MCF 10A (cell line): ENCODE measurements around the gene NECTIN1. TPM values are rescaled to one million over a fixed set of nuclear protein-coding genes. Genes with fewer than 3 reads are reported as not detected.

Experiments
- BruUV-seq: library from RNA; stranded (reverse); fragments of 400-500 nt; replicated peaks from 2 replicates; lab custom pipeline; 2021; lab: Mats Ljungman, UMichigan
- CTCF ChIA-PET: fragments of 300-600 bp; sonication (Branson Sonifier 250); formaldehyde crosslinking; extraction: SDS; loops from one replicate; lab custom pipeline; 2021; ENCODE audit warnings: antibody characterized with exemption, inconsistent platforms; lab: Yijun Ruan, JAX
- POLR2A ChIA-PET: fragments of 300-600, 350-650 bp; sonication (Branson Sonifier 250); formaldehyde crosslinking; extraction: SDS; loops from one replicate; lab custom pipeline; 2020; ENCODE audit warnings: antibody characterized with exemption, inconsistent platforms; lab: Yijun Ruan, JAX
- DNase-seq: peaks from one replicate; pipeline ENCODE4 v3.0.0-alpha.2; 2018; ENCODE audit not compliant: unreplicated experiment
- H3K27ac Mint-ChIP-seq: one replicate; pipeline ENCODE4 v1.8.0; 2022; ENCODE audit warnings: mild to moderate bottlenecking, low read depth, mixed read lengths; ENCODE audit not compliant: unreplicated experiment
- H3K27me3 Mint-ChIP-seq: one replicate; pipeline ENCODE4 v1.8.0; 2022; ENCODE audit warnings: mixed read lengths; ENCODE audit not compliant: insufficient read depth, unreplicated experiment
- H3K36me3 Mint-ChIP-seq: one replicate; pipeline ENCODE4 v1.8.0; 2022; ENCODE audit warnings: mild to moderate bottlenecking, moderate library complexity, mixed read lengths; ENCODE audit not compliant: insufficient read depth, unreplicated experiment
- H3K4me1 Mint-ChIP-seq: one replicate; pipeline ENCODE4 v1.8.0; 2022; ENCODE audit warnings: mixed read lengths; ENCODE audit not compliant: insufficient read depth, unreplicated experiment
- H3K4me3 Mint-ChIP-seq: one replicate; pipeline ENCODE4 v1.8.0; 2022; ENCODE audit warnings: mild to moderate bottlenecking, moderate library complexity, mixed read lengths; ENCODE audit not compliant: unreplicated experiment
- H3K9me3 Mint-ChIP-seq: one replicate; pipeline ENCODE4 v1.8.0; 2022; ENCODE audit warnings: mixed read lengths; ENCODE audit not compliant: unreplicated experiment
- intact Hi-C: fragments of 100-400 bp; cut with micrococcal nuclease; formaldehyde crosslinking; loops from 2 replicates; pipeline ENCODE4 v1.14.1; 2022
- total RNA-seq: library from RNA; stranded (reverse); gene quantifications from 2 replicates; pipeline ENCODE4 v1.2.3, GENCODE V29; 2022
- TF ChIP-seq, protein P1 (sequence below): fragments of 200-600 bp; IDR thresholded peaks from one replicate; pipeline ENCODE4 v1.8.0; 2022; ENCODE audit warnings: antibody characterized with exemption, mild to moderate bottlenecking; ENCODE audit not compliant: unreplicated experiment

The NECTIN1 gene
- total RNA-seq, 1 experiment from 2014 or later = 59.2 TPM

DNA sequence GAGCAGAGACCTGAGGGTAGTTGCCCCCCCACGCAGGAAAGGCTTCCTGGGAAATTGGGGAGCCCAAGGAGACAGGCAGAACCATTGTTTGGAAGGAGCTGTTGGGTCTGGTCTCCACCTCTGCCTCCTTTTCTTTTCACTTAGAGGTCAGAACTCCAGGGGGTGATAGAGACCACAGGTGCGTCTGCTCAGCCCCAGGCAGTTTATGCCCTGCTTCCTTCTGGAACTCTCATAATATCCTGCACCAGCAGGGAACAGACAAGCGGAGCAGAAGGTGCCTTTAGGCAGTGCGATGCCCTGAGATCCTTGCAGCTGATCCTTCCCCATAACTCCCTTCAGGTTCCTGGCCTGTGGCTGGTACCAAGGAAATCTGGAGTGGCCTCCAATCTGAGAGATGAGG is 120.2 kb downstream of the NECTIN1 start:
- POLR2A ChIA-PET = no interaction called here
- H3K27ac Mint-ChIP-seq = no peak overlapping the region
- CTCF ChIA-PET = interaction anchor here (0.6 to 0.7 kb wide), 3 partner anchors 227 to 1989 kb away, joined by 3 read pairs; no protein-coding TSS in a partner anchor
- TF ChIP-seq, protein P1, sequence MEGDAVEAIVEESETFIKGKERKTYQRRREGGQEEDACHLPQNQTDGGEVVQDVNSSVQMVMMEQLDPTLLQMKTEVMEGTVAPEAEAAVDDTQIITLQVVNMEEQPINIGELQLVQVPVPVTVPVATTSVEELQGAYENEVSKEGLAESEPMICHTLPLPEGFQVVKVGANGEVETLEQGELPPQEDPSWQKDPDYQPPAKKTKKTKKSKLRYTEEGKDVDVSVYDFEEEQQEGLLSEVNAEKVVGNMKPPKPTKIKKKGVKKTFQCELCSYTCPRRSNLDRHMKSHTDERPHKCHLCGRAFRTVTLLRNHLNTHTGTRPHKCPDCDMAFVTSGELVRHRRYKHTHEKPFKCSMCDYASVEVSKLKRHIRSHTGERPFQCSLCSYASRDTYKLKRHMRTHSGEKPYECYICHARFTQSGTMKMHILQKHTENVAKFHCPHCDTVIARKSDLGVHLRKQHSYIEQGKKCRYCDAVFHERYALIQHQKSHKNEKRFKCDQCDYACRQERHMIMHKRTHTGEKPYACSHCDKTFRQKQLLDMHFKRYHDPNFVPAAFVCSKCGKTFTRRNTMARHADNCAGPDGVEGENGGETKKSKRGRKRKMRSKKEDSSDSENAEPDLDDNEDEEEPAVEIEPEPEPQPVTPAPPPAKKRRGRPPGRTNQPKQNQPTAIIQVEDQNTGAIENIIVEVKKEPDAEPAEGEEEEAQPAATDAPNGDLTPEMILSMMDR = no peak
- peaks cover 12% of the 10 kb centered on the region for H3K4me1 Mint-ChIP-seq
- intact Hi-C loops = no loop called here
- no peaks in the 10 kb centered on the region for H3K36me3 Mint-ChIP-seq
- H3K9me3 Mint-ChIP-seq = no peaks in the 10 kb centered on the region
- peaks cover 50% of the 10 kb centered on the region for H3K27me3 Mint-ChIP-seq
- no peak overlapping the region for H3K4me3 Mint-ChIP-seq
- no peak for DNase-seq
- BruUV-seq = no TSS peak

DNA sequence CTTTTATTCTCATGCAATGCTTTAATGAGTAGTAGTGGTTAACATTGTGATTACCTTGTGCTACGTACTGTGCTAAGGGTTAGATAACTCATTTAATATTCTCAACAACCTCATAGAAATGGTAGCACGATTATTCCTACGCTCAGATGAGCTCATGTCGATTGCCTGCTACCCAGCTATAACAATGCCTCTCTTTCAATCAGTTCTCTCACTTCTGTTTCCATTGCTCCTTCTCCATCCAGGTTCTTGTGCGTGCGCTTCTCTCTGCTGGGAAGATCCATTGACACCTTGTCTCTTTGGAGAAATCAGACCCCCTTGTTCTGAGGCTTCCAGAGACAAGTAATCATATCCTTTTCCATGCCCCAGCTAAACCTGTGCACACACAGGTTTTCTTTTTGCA is 120.8 kb downstream of the NECTIN1 start:
- no TSS peak for BruUV-seq
- Mint-ChIP-seq H3K36me3 (no peaks in the 10 kb centered on the region), H3K9me3 (no peaks in the 10 kb centered on the region), H3K4me1 (peaks cover 10% of the 10 kb centered on the region), H3K27me3 (peaks cover 56% of the 10 kb centered on the region), H3K27ac (no peak overlapping the region), H3K4me3 (no peak overlapping the region)
- ChIA-PET POLR2A (interaction anchor here (0.7 kb wide), 1 partner anchor 18 kb away, joined by 3 read pairs; no protein-coding TSS in a partner anchor), CTCF (interaction anchor here (0.6 to 0.7 kb wide), 2 partner anchors 227 to 281 kb away, joined by 3 read pairs; no protein-coding TSS in a partner anchor)
- DNase-seq = no peak
- intact Hi-C loops = no loop called here
- TF ChIP-seq, protein P1 = no peak

DNA sequence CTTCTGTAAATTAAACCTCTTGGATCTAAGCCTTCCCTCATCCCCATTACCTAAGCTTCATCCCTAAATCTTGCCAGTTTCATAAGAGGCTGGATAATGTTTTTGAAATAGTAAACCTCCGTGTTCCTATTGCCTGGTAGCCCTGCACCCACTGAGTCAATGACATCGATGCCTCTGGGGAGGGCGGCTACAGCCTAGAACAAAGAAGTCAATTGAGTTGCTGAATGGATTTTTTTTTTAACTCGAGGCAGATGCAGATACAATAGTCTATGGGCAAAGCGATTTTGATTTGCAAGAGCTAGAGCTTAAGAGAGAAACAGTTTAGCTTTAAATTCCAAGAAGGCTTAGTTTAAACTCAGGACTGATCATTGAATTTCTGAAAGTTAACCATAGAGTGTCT is 121.3 kb downstream of the NECTIN1 start:
- ChIA-PET POLR2A (interaction anchor here (0.7 kb wide), 1 partner anchor 19 kb away, joined by 3 read pairs; no protein-coding TSS in a partner anchor), CTCF (no interaction called here)
- DNase-seq = no peak
- no peak overlapping the region for H3K27ac Mint-ChIP-seq
- intact Hi-C loops = no loop called here
- H3K4me1 Mint-ChIP-seq = peaks cover 6% of the 10 kb centered on the region
- no peaks in the 10 kb centered on the region for H3K36me3 Mint-ChIP-seq
- no peaks in the 10 kb centered on the region for H3K9me3 Mint-ChIP-seq
- BruUV-seq = no TSS peak
- peaks cover 57% of the 10 kb centered on the region for H3K27me3 Mint-ChIP-seq
- no peak overlapping the region for H3K4me3 Mint-ChIP-seq
- TF ChIP-seq, protein P1 = no peak

DNA sequence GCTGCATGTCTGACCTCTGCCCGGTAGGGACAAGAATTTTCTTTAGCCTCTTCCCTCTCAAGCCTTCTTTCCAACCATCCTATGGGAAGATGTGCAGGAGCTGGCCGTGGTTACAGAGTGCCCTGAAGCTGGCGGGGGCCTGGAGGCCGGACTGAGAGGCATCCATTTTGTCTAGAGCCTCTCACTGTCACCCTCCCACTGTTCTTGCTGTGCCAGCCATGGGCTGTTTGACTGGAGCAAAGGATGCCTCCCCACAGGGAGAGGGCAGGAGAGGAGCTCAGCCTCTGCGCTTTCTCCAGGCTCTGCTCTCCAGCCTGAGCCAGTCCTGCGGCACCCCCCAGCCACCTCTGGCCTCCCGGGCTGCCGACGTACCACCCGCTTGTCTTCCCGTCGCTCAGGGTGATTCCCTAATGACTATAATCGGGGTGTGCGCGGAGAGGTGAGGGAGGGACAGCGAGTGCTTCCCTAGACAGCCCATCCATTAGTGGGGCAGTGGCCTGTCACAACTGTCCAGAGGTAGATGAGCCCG is 123.8 kb downstream of the NECTIN1 start:
- H3K36me3 Mint-ChIP-seq = no peaks in the 10 kb centered on the region
- intact Hi-C loops = no loop called here
- H3K27me3 Mint-ChIP-seq = peaks cover 68% of the 10 kb centered on the region
- ChIA-PET CTCF (no interaction called here), POLR2A (no interaction called here)
- H3K9me3 Mint-ChIP-seq = no peaks in the 10 kb centered on the region
- TF ChIP-seq, protein P1 = no peak
- BruUV-seq = no TSS peak
- DNase-seq = no peak
- H3K4me1 Mint-ChIP-seq = peaks cover 5% of the 10 kb centered on the region
- no peak overlapping the region for H3K27ac Mint-ChIP-seq
- no peak overlapping the region for H3K4me3 Mint-ChIP-seq
